ENCODE data around the gene PHTF1.

DNA sequence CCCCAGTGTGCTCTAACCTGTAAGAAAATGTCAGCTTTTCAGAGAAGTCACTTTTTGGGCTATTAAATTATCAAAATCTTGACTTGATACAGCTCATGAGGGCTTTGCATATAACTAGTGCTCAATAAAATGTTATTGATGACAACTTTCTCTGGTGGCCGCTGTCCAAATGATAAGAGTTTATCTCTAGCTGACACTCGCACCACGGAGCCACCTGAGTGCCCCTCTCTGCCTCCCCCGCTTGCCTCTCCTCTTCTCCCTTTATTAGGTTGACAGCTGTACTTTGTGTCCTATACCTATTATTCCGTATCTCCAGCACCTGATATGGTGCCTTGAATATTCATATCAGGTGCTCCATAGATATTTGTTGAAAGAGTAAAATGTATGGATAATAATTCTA lies 82.8 kb downstream of the PHTF1 start:
- TF ChIP-seq CTCF (IDR thresholded peaks at IDR 0.05; ENCODE audit: poor library complexity, severe bottlenecking) (no peak), EZH2 (IDR thresholded peaks at IDR 0.05; ENCODE audit: borderline replicate concordance, insufficient read depth, low read length, poor library complexity, severe bottlenecking) (no peak), EP300 (conservative IDR thresholded peaks at IDR 0.05; ENCODE audit: poor library complexity, severe bottlenecking) (no peak), TAF1 (IDR thresholded peaks at IDR 0.05; ENCODE audit: low read depth) (no peak), REST (IDR thresholded peaks at IDR 0.05; ENCODE audit: borderline replicate concordance) (no peak), POLR2AphosphoS5 (IDR thresholded peaks at IDR 0.05) (no peak)

All from neural cell (in vitro differentiated cells).